GM12864 (cell line): Measurements from ENCODE around the gene MYLK4.

Experiments used
- DNase-seq: peaks from one replicate; pipeline ENCODE4 v3.0.0-alpha.2; 2011; ENCODE audit warnings: low read depth
- H3K4me3 ChIP-seq: 2 replicates; pipeline ENCODE4 v1.5.1; 2011; ENCODE audit warnings: mild to moderate bottlenecking, low read depth, low read length, control low read depth
- TF ChIP-seq, protein P1 (sequence below): IDR thresholded peaks from 2 replicates; pipeline ENCODE4 v1.5.1; 2011; ENCODE audit warnings: low read depth, mild to moderate bottlenecking, moderate library complexity, low read length, control low read depth, inconsistent platforms; ENCODE audit errors: missing control alignments

Gene MYLK4

DNA sequence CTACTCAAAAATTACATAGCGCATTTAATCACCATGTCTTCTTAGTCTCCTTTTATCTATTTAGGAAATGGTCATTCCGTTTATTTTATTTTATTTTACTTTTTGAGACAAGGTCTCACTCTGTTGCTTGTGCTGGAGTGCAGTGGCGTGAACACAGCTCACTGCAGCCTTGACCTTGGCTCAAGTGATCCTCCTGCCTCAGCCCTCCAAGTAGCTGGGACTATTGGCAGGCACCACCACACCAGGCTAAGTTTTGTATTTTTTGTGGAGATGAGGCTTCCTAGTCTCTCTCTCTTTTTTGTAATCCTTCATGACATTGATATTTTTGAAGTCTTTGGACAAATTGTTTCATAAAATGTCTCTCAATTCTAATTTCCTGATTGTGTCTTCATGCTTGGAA lies 4.7 kb upstream of the MYLK4 start:
- H3K4me3 ChIP-seq = no peak overlapping the region
- DNase-seq = no peak
- TF ChIP-seq, protein P1, sequence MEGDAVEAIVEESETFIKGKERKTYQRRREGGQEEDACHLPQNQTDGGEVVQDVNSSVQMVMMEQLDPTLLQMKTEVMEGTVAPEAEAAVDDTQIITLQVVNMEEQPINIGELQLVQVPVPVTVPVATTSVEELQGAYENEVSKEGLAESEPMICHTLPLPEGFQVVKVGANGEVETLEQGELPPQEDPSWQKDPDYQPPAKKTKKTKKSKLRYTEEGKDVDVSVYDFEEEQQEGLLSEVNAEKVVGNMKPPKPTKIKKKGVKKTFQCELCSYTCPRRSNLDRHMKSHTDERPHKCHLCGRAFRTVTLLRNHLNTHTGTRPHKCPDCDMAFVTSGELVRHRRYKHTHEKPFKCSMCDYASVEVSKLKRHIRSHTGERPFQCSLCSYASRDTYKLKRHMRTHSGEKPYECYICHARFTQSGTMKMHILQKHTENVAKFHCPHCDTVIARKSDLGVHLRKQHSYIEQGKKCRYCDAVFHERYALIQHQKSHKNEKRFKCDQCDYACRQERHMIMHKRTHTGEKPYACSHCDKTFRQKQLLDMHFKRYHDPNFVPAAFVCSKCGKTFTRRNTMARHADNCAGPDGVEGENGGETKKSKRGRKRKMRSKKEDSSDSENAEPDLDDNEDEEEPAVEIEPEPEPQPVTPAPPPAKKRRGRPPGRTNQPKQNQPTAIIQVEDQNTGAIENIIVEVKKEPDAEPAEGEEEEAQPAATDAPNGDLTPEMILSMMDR = no peak

GRCh38 chr6:2754911-2755310 lies 4.2 kb upstream of the MYLK4 start:
- TF ChIP-seq, protein P1 = no peak
- no peak for DNase-seq
- no peak overlapping the region for H3K4me3 ChIP-seq

DNA sequence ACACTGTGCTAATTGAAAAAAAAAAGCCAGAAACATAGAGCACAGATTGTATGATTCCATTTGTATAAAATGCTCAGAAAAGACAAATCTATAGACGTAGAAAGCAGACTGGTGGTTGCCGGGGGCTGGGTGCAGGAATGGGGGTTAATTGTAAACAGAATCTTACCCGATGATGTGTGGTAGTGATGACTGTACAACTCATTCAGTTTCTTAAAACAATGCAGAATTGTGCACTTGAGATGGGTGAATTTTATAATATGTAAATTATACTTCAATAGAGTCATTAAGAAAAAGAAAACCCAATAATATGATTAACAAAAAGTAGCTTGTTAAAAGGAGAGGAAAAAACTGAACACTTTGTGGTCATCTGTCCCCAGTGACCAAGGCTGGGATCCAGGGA lies 3.7 kb upstream of the MYLK4 start:
- H3K4me3 ChIP-seq = no peak overlapping the region
- no peak for DNase-seq
- TF ChIP-seq, protein P1 = no peak

- H3K4me3 ChIP-seq = no peak overlapping the region
- TF ChIP-seq, protein P1 = no peak
- no peak for DNase-seq
These were observed 3.0 kb upstream of the MYLK4 start for GRCh38 chr6:2753743-2754142.

GRCh38 chr6:2753110-2753489 lies 2.4 kb upstream of the MYLK4 start:
- no peak for DNase-seq
- TF ChIP-seq, protein P1 = no peak
- H3K4me3 ChIP-seq = no peak overlapping the region

- no peak for DNase-seq
- no peak overlapping the region for H3K4me3 ChIP-seq
- TF ChIP-seq, protein P1 = no peak
These were observed 1.9 kb upstream of the MYLK4 start for GRCh38 chr6:2752477-2753109.

GRCh38 chr6:2751871-2752270 lies 1.1 kb upstream of the MYLK4 start:
- TF ChIP-seq, protein P1 = no peak

More at GRCh38 chr6:2751871-2752270, 1.1 kb upstream of the MYLK4 start:
- H3K4me3 ChIP-seq = no peak overlapping the region
- DNase-seq = no peak
